ENCODE results near the gene MRAP2. TPM values are rescaled to one million over a fixed set of nuclear protein-coding genes. Genes with fewer than 3 reads are reported as not detected.
A peak's percentile ranks its signal among the peaks of the same experiment; 100 is the strongest.
"Not testable (repeated sequence)": the region's sequence is repeated elsewhere in the genome, so short reads cannot be mapped to it uniquely, and the experiment has no call there.

The MRAP2 gene
- total RNA-seq, 2 donors from 2014 or later = 2.3 to 3.7 TPM

- intact Hi-C loops (cut with DNase I) = no loop called here
- no peak for DNase-seq (ENCODE audit: low spot score)
Observed at GRCh38 chr6:84026721-84027164, 6.8 kb upstream of the MRAP2 start.

GRCh38 chr6:84027340-84028181 lies 6.0 kb upstream of the MRAP2 start:
- intact Hi-C loops (cut with DNase I) = no loop called here
- peak; percentile 83 for DNase-seq (ENCODE audit: low spot score)

- DNase-seq (ENCODE audit: low spot score) = no peak
- intact Hi-C loops (cut with DNase I) = no loop called here
Observed at GRCh38 chr6:84028350-84028749, 5.2 kb upstream of the MRAP2 start.

- DNase-seq (ENCODE audit: low spot score); intact Hi-C loops (cut with DNase I): not testable (repeated sequence)
Observed at GRCh38 chr6:84032000-84032399, 1.6 kb upstream of the MRAP2 start.

GRCh38 chr6:84035484-84035883 lies 1.9 kb downstream of the MRAP2 start:
- intact Hi-C loops (cut with DNase I) = no loop called here

GRCh38 chr6:84037425-84038089 lies 4.0 kb downstream of the MRAP2 start:
- intact Hi-C loops (cut with DNase I) = no loop called here
- DNase-seq (ENCODE audit: low spot score) = no peak

More at GRCh38 chr6:84035484-84035883, 1.9 kb downstream of the MRAP2 start:
- DNase-seq (ENCODE audit: low spot score) = no peak

GRCh38 chr6:84042603-84043002 lies 9.0 kb downstream of the MRAP2 start:
- intact Hi-C loops (cut with DNase I) = no loop called here
- no peak for DNase-seq (ENCODE audit: low spot score)

GRCh38 chr6:84043555-84043954 lies 10.0 kb downstream of the MRAP2 start:
- no peak for DNase-seq (ENCODE audit: low spot score)
- intact Hi-C loops (cut with DNase I) = no loop called here

- no peak for DNase-seq (ENCODE audit: low spot score)
- intact Hi-C loops (cut with DNase I) = no loop called here
Observed at GRCh38 chr6:84046755-84047154, 13.2 kb downstream of the MRAP2 start.

GRCh38 chr6:84048588-84048987 lies 15.0 kb downstream of the MRAP2 start:
- intact Hi-C loops (cut with DNase I) = no loop called here

GRCh38 chr6:84050408-84050807 lies 16.8 kb downstream of the MRAP2 start:
- intact Hi-C loops (cut with DNase I) = no loop called here
- DNase-seq (ENCODE audit: low spot score) = no peak

More at GRCh38 chr6:84048588-84048987, 15.0 kb downstream of the MRAP2 start:
- DNase-seq (ENCODE audit: low spot score) = no peak

GRCh38 chr6:84052204-84052882 lies 18.8 kb downstream of the MRAP2 start:
- peak; percentile 86 for DNase-seq (ENCODE audit: low spot score)
- intact Hi-C loops (cut with DNase I) = no loop called here

GRCh38 chr6:84052883-84053241 lies 19.3 kb downstream of the MRAP2 start:
- intact Hi-C loops (cut with DNase I) = no loop called here
- no peak for DNase-seq (ENCODE audit: low spot score)

GRCh38 chr6:84055647-84056046 lies 22.1 kb downstream of the MRAP2 start:
- DNase-seq (ENCODE audit: low spot score) = no peak
- intact Hi-C loops (cut with DNase I) = no loop called here

GRCh38 chr6:84057908-84058307 lies 24.3 kb downstream of the MRAP2 start:
- DNase-seq (ENCODE audit: low spot score) = no peak
- intact Hi-C loops (cut with DNase I) = no loop called here

- intact Hi-C loops (cut with DNase I) = no loop called here
- no peak for DNase-seq (ENCODE audit: low spot score)
Observed at GRCh38 chr6:84059082-84059481, 25.5 kb downstream of the MRAP2 start.

- intact Hi-C loops (cut with DNase I) = no loop called here
- no peak for DNase-seq (ENCODE audit: low spot score)
Observed at GRCh38 chr6:84061174-84061573, 27.6 kb downstream of the MRAP2 start.

- intact Hi-C loops (cut with DNase I) = no loop called here
- no peak for DNase-seq (ENCODE audit: low spot score)
Observed at GRCh38 chr6:84061613-84062398, 28.2 kb downstream of the MRAP2 start.

- no peak for DNase-seq (ENCODE audit: low spot score)
- intact Hi-C loops (cut with DNase I) = no loop called here
Observed at GRCh38 chr6:84062519-84063154, 29.1 kb downstream of the MRAP2 start.
